Activated naive CD4-positive, alpha-beta T cell treated with anti-CD3 and anti-CD28 coated beads for 36 hours (primary cell): Measurements from ENCODE around the gene KANSL1. TPM values are rescaled to one million over a fixed set of nuclear protein-coding genes. Genes with fewer than 3 reads are reported as not detected.

Experiments
- CTCF ChIA-PET: fragments of 350-600 bp; sonication (Branson Sonifier 250); formaldehyde crosslinking; loops from one replicate; lab custom pipeline; 2021; ENCODE audit warnings: antibody characterized with exemption; lab: Charles Lee
- DNase-seq: peaks from one replicate; pipeline ENCODE4 v3.0.0-alpha.2; 2020
- H3K27ac Mint-ChIP-seq: one replicate; pipeline ENCODE4 v1.8.0; 2021; ENCODE audit warnings: mild to moderate bottlenecking, mixed read lengths
- H3K27me3 Mint-ChIP-seq: one replicate; pipeline ENCODE4 v1.8.0; 2021; ENCODE audit warnings: low read depth, mixed read lengths
- H3K36me3 Mint-ChIP-seq: one replicate; pipeline ENCODE4 v1.8.0; 2021; ENCODE audit warnings: low read depth, mixed read lengths
- H3K4me1 Mint-ChIP-seq: one replicate; pipeline ENCODE4 v1.8.0; 2021; ENCODE audit warnings: low read depth, mixed read lengths
- H3K4me3 Mint-ChIP-seq: one replicate; pipeline ENCODE4 v1.8.0; 2021; ENCODE audit warnings: mild to moderate bottlenecking, moderate library complexity, mixed read lengths
- H3K9me3 Mint-ChIP-seq: one replicate; pipeline ENCODE4 v1.8.0; 2021; ENCODE audit warnings: mixed read lengths
- intact Hi-C: fragments of 100-400 bp; cut with micrococcal nuclease; formaldehyde crosslinking; loops from one replicate; pipeline ENCODE4 v1.15.1; 2023
- total RNA-seq, 2 experiments: library from RNA; stranded (reverse); gene quantifications; one replicate each; pipeline ENCODE4 v1.2.3, GENCODE V29; 2021

The KANSL1 gene
- total RNA-seq, 2 experiments from 2014 or later: 64.3 to 64.5 TPM

DNA sequence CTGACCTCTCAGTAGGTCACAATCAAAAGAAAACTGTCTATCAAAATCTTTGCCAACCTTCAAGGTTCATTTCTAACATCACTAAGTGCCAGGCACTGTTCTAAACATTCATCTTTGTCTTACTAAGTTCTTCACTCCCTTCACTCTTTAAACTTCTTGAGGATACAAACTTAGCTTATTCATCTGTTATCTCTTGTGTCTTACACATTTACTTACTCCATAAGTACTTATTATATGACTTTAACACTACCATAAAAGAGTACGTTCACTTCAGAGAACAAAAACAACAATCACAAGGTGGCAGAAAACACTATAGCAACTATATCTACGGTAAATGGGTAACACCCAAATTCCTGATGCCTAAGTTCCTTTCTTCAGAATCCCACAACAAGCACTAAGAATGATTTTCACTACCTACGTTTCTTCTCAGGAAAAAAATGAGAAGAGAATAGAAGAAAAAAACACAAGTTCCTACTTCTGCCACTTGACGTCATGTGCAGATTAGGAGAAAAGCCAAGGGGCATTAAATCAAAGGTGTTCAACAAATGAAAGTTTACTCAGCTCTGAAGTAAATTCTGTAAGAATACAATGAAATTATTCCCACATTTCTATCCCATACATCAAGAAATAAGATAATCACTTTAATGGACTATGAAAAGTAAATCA, 29.2 kb downstream of the KANSL1 start:
- peaks cover 7% of the 10 kb centered on the region for H3K36me3 Mint-ChIP-seq
- no peak overlapping the region for H3K4me3 Mint-ChIP-seq
- DNase-seq: no peak
- peaks cover 83% of the 10 kb centered on the region for H3K4me1 Mint-ChIP-seq
- H3K27me3 Mint-ChIP-seq: no peaks in the 10 kb centered on the region
- peak overlapping the region; percentile 3 for H3K27ac Mint-ChIP-seq
- CTCF ChIA-PET: interaction anchor here (0.8 to 1.9 kb wide), 12 partner anchors 11 to 949 kb away, joined by 3 to 6 read pairs (median 4); partner anchors contain the start of gene KANSL1
- intact Hi-C loops: no loop called here
- H3K9me3 Mint-ChIP-seq: no peaks in the 10 kb centered on the region

DNA sequence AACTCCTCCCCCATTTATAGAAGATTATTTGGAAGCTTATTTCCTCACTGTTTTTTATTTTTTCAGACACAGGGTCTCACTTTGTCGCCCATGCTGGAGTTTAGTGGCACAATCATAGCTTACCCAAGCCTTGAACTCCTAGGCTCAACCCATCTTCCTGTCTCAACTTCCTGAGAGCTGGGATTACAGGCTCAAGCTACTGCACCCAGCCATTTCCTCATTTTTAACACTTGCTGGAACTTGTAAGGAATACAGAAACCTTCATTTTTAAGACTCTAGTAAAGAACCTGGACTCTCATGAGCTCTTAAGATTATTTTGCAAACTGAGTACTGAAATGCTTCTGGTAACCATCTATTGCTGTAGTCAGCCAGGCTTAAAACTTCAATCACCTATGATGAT, 29.9 kb downstream of the KANSL1 start:
- Mint-ChIP-seq H3K9me3 (no peaks in the 10 kb centered on the region), H3K4me3 (no peak overlapping the region), H3K4me1 (peaks cover 84% of the 10 kb centered on the region), H3K27ac (no peak overlapping the region), H3K36me3 (peaks cover 3% of the 10 kb centered on the region), H3K27me3 (no peaks in the 10 kb centered on the region)
- CTCF ChIA-PET: interaction anchor here (0.8 to 1.9 kb wide), 7 partner anchors 10 to 948 kb away, joined by 3 to 6 read pairs (median 5); no protein-coding TSS in a partner anchor
- intact Hi-C loops: no loop called here
- no peak for DNase-seq

DNA sequence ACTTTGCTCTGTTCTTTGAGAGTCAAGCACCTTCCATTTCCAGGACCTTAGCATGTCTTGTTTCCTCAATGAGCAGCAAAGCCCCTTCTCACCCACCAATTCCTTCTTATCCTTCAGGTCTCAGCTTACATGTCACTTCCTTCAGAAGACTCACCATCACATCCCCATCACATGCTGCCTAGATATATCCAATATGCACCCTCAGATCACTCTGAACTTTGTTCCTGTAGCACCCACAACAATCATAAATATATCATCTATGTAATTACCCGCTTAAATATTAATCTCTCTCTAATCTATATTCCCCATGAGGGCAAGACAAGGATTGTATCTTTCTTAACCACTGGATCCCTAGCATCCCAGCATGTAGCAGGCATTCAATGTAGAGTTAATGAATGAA, 30.4 kb downstream of the KANSL1 start:
- no peaks in the 10 kb centered on the region for H3K9me3 Mint-ChIP-seq
- no peak overlapping the region for H3K27ac Mint-ChIP-seq
- CTCF ChIA-PET: interaction anchor here (0.9 to 1.9 kb wide), 6 partner anchors 9 to 119 kb away, joined by 3 to 6 read pairs (median 4); no protein-coding TSS in a partner anchor
- H3K27me3 Mint-ChIP-seq: no peaks in the 10 kb centered on the region
- intact Hi-C loops: no loop called here
- H3K36me3 Mint-ChIP-seq: peaks cover 3% of the 10 kb centered on the region
- DNase-seq: no peak
- peaks cover 84% of the 10 kb centered on the region for H3K4me1 Mint-ChIP-seq
- no peak overlapping the region for H3K4me3 Mint-ChIP-seq

DNA sequence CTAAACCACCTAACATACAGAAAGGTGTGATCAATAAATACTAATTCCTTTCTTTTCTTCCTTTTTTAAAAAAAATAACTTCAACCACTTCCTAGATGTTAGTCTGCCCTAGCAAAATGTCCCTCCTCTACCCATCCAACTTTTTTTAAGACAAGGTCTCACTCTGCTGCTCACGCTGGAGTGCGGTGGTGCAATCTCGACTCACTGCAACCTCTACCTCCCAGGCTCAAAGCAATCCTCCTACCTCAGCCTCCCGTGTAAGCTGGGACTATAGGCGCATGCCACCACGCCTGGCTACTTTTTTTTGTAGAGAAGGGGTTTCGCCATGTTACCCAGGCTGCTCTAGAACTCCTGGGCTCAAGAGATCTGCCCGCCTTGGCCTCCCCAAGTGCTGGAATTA, 33.1 kb downstream of the KANSL1 start:
- Mint-ChIP-seq H3K9me3 (no peaks in the 10 kb centered on the region), H3K27ac (no peak overlapping the region), H3K4me1 (peaks cover 95% of the 10 kb centered on the region), H3K4me3 (no peak overlapping the region), H3K27me3 (no peaks in the 10 kb centered on the region), H3K36me3 (peaks cover 3% of the 10 kb centered on the region)
- no peak for DNase-seq
- CTCF ChIA-PET: interaction anchor here (0.8 to 1.6 kb wide), 3 partner anchors 27 to 116 kb away, joined by 3 to 5 read pairs (median 4); partner anchors contain the start of gene KANSL1
- intact Hi-C loops: no loop called here

DNA sequence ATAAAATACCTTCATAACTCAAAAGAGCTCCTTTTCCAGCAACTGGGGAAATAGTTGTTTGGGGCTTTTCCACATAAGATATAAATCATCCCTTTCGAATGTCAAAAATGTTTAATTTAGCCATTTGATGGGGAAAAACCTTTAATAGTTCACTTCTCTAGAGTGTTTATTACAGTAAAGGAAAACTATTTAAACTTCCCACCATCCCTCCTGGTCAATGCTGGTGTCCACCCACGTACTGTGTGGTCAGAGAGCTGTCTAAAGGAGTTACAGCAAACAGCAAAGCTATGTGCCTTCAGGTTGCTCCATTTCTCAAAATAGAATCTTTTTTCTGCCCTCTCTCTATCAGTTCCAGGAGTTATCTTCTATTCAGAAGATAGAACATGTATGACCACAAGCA, 33.5 kb downstream of the KANSL1 start:
- intact Hi-C loops: loop anchor here (5.0 kb wide), 1 partner anchor 37 kb away; no protein-coding TSS in a partner anchor
- Mint-ChIP-seq H3K36me3 (peaks cover 3% of the 10 kb centered on the region), H3K27ac (no peak overlapping the region), H3K4me3 (no peak overlapping the region), H3K27me3 (no peaks in the 10 kb centered on the region), H3K4me1 (peaks cover 95% of the 10 kb centered on the region), H3K9me3 (no peaks in the 10 kb centered on the region)
- CTCF ChIA-PET: interaction anchor here (1.6 kb wide), 1 partner anchor 27 kb away, joined by 5 read pairs; no protein-coding TSS in a partner anchor
- DNase-seq: no peak

DNA sequence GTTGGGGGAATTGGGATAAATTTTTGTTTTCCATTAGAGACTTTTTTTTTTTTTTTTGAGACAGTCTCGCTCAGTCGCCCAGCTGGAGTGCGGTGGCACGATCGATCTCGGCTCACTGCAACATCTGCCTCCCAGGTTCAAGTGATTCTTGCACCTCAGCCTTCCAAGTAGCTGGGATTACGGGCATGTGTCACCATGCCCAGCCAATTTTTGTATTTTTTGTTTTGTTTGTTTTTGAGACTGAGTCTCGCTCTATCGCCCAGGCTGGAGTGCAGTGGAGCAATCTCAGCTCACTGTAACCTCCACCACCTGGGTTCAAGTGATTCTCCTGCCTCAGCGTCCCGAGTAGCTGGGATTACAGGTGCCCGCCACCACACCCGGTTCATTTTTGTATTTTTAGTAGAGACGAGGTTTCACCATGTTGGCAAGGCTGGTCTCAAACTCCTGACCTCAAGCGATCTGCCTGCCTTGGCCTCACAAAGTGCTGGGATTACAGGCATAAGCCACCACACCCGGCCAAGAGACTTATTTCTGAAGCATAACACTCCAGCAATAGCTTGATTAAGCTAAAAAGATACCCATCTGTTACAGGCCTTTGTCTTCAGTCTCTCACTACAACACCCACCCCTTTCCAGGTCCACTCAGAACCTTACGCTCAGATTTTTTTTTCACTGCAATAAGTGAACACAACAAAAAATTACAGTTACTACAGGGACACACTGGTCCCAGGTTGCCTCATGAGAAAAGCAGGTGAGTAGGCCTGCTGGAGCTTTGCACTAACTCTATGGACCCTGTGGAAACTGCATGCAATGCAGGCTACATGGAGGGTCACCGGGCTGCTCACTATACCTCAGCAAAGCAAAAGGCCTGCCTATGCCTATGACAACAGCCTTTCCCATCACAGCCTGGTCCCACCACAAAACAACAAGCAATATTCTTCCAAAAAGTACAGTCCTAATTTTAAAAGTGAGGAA, 34.6 kb downstream of the KANSL1 start:
- CTCF ChIA-PET: interaction anchor here (0.6 to 2.5 kb wide), 5 partner anchors 28 to 696 kb away, joined by 3 to 14 read pairs (median 4); partner anchors contain the start of gene KANSL1
- DNase-seq: no peak
- H3K4me1 Mint-ChIP-seq: peaks cover 95% of the 10 kb centered on the region
- H3K27me3 Mint-ChIP-seq: no peaks in the 10 kb centered on the region
- intact Hi-C loops: loop anchor here (5.0 kb wide), 1 partner anchor 36 kb away; no protein-coding TSS in a partner anchor
- H3K27ac Mint-ChIP-seq: peak overlapping the region; percentile 37
- H3K9me3 Mint-ChIP-seq: no peaks in the 10 kb centered on the region
- H3K36me3 Mint-ChIP-seq: peaks cover 3% of the 10 kb centered on the region
- no peak overlapping the region for H3K4me3 Mint-ChIP-seq

DNA sequence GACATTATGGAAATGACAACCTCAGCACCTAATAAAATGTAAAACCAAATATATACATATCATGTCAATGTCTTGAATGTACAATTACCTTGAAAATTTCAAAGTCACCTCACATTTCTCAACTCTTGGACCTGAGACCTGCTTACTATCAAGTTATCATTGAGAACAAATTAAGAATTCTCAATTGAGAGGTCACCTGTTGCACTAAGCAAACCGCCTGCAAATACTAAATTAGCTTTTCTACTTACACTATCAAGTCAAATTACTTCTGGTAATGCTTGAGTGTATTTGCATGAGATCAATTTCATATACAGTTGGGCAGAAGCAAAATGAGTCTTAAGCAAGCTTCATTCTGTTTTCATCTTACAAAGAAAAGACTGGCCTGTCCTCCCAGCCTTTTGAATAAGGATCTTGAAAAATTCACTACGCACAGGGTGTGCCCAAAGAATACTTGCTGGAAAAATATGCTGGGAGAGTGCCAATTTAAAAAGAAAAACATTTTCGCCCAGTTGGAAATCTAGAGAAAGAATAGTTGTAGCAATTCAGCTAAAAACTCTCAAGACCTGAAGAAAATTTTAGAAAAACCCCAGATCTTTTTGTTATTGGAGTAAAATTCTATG, 35.7 kb downstream of the KANSL1 start:
- CTCF ChIA-PET: interaction anchor here (0.6 to 4.6 kb wide), 16 partner anchors 12 to 155 kb away, joined by 3 to 30 read pairs (median 4); partner anchors contain the start of gene KANSL1
- DNase-seq: no peak
- H3K4me1 Mint-ChIP-seq: peaks cover 94% of the 10 kb centered on the region
- H3K4me3 Mint-ChIP-seq: no peak overlapping the region
- intact Hi-C loops: loop anchor here (1.0 to 5.0 kb wide), 2 partner anchors 35 to 105 kb away; no protein-coding TSS in a partner anchor
- no peaks in the 10 kb centered on the region for H3K27me3 Mint-ChIP-seq
- H3K9me3 Mint-ChIP-seq: no peaks in the 10 kb centered on the region
- peaks cover 3% of the 10 kb centered on the region for H3K36me3 Mint-ChIP-seq
- H3K27ac Mint-ChIP-seq: peak overlapping the region; percentile 54

DNA sequence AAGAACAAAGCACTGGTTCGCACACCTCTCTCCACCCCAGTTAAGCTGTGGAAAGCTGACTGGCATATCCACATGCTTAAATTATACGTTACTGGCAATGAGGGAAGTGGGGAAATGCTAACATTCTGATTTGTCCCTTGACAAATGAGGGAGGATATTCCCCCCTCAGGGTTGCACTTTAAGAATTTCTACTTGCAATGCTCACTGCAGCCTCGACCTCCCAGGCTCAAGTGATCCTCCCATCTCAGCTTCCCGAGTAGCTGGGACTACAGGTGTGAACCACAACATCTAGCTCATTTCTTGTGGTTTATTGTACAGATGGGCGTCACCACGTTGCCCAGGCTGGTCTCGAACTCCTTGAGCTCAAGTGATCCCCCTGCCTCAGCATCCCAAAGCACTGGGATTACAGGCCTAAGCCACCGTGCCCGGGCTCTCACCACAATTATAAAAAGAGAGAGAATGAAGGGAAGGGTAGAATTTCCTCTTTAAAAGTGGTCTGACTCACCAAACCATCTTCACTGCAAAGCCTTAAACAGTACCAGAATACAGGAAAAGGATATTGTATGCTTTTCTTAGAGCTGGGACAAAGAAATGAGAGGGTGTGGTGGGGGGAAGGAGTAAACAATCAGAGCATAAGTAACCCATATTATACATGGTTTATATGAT, 38.9 kb downstream of the KANSL1 start:
- intact Hi-C loops: loop anchor here (1.0 kb wide), 2 partner anchors 10 to 33 kb away; no protein-coding TSS in a partner anchor
- peaks cover 89% of the 10 kb centered on the region for H3K4me1 Mint-ChIP-seq
- H3K4me3 Mint-ChIP-seq: peak overlapping the region; percentile 38
- DNase-seq: peak; percentile 61
- peaks cover 7% of the 10 kb centered on the region for H3K36me3 Mint-ChIP-seq
- peak overlapping the region; percentile 59 for H3K27ac Mint-ChIP-seq
- CTCF ChIA-PET: interaction anchor here (1.0 to 4.6 kb wide), 7 partner anchors 9 to 59 kb away, joined by 3 to 30 read pairs (median 6); partner anchors contain the start of gene KANSL1
- no peaks in the 10 kb centered on the region for H3K27me3 Mint-ChIP-seq
- H3K9me3 Mint-ChIP-seq: no peaks in the 10 kb centered on the region

DNA sequence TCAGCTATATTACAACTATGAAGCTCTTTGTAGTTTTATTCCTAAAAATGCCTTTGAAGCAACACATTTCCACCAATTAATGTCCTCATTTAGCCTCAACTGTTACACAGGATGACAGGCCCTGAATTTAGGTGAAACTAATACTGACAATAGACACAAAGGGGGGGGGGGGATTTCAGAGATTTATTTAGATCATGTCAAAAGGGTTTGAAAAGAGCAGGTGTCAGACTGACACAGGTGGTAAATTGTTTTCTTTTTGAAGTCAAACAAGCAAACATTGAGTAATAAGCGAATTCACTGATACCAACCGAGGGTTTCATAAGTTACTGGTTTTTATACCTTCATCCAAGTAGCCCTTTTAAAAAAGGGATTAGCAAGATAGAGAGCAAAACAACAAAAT, 40.8 kb downstream of the KANSL1 start:
- Mint-ChIP-seq H3K27ac (no peak overlapping the region), H3K4me3 (no peak overlapping the region), H3K36me3 (peaks cover 7% of the 10 kb centered on the region), H3K4me1 (peaks cover 90% of the 10 kb centered on the region), H3K27me3 (no peaks in the 10 kb centered on the region), H3K9me3 (no peaks in the 10 kb centered on the region)
- DNase-seq: no peak
- CTCF ChIA-PET: interaction anchor here (0.6 to 1.7 kb wide), 5 partner anchors 11 to 63 kb away, joined by 3 to 5 read pairs (median 4); partner anchors contain the start of gene KANSL1
- intact Hi-C loops: no loop called here

DNA sequence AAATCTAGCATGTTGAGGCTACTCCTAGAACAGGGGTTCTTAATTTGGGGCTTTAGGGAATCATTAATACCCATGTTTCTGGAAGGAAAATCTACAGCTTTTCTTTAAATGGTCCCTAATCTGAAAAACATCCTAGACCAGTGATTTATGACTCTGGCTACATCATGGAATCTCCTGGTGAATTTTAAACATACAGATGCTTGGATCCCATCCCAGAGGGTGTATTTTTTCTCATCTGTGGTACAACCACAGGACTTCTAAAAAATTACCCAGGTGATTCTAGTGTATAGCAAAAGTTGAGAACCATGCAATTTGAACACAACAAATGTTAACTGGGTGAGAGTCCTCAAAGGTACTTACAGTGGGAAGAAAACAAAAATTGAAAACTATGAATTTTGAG, 41.5 kb downstream of the KANSL1 start:
- Mint-ChIP-seq H3K4me1 (peaks cover 89% of the 10 kb centered on the region), H3K36me3 (peaks cover 7% of the 10 kb centered on the region), H3K4me3 (no peak overlapping the region), H3K9me3 (no peaks in the 10 kb centered on the region), H3K27me3 (no peaks in the 10 kb centered on the region), H3K27ac (no peak overlapping the region)
- no peak for DNase-seq
- intact Hi-C loops: no loop called here
- CTCF ChIA-PET: interaction anchor here (0.6 to 1.5 kb wide), 8 partner anchors 16 to 64 kb away, joined by 3 to 5 read pairs (median 4); partner anchors contain the start of gene KANSL1
